ENCODE results near the gene NELFCD.
"Not testable (repeated sequence)": the region's sequence is repeated elsewhere in the genome, so short reads cannot be mapped to it uniquely, and the experiment has no call there.

Gene NELFCD

DNA sequence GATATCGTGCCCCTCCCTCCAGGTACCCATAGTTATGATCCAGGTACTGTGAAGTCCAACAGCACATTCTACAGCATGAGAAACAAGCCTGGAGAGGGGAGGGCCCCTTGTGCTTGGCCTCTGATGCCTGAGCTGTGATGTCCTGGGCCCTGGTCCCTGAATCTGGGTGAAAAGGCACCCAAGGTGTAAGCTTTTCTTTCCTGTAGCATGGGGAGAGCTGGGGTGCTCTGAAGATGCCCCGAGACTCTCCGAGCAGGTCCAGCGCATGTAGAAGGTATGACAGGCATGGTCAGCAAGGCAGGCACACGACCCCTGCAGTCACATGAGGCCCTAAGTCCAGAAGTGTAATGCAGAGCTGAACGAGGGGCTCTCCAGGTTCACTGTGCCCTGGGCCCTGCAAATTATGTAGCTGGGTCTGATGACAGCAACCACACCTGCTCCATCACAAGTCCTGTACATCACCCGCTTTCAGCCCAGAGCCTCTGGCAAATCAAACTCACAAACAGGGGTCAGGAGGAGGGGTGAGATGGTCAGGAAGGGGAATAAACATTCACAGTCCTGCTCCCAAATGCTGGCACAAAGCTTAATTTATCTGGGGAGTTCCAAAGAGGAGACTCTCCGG lies 27.8 kb downstream of the NELFCD start:
- no peak for DNase-seq (ENCODE audit: low spot score)

DNA sequence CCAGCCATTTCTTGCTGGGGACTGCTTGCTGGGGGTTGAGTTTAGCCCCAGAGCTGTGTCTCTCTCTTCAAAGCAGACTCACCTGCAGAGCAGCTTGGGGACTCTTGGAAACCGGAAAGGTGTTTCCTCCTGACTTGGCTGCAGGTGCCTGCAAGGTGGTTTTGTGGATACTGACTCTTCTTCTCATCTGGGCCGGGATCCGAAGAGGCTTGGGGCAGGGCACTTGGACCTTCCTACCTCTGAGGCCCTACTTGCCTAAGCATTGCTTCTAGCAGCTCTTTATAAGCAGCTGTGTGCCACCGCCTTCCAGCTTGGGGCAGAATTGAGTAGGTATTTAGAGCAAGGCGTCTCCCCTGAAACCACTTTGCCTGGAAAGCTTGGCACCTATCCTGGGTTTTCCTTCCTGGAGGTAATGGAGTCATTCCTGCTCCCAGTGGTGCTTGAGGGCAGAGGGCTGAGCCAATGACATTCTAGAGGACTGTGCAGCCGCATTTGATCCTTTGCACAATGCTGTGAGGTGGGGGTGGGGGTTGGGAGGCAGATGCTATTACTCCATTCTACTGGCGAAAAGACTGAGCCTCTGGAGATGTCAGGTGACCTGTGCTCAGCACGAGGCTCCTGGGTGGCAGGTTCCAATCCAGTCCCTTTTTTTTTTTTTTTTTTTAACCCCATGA lies 29.4 kb downstream of the NELFCD start:
- DNase-seq (ENCODE audit: low spot score) = no peak

DNA sequence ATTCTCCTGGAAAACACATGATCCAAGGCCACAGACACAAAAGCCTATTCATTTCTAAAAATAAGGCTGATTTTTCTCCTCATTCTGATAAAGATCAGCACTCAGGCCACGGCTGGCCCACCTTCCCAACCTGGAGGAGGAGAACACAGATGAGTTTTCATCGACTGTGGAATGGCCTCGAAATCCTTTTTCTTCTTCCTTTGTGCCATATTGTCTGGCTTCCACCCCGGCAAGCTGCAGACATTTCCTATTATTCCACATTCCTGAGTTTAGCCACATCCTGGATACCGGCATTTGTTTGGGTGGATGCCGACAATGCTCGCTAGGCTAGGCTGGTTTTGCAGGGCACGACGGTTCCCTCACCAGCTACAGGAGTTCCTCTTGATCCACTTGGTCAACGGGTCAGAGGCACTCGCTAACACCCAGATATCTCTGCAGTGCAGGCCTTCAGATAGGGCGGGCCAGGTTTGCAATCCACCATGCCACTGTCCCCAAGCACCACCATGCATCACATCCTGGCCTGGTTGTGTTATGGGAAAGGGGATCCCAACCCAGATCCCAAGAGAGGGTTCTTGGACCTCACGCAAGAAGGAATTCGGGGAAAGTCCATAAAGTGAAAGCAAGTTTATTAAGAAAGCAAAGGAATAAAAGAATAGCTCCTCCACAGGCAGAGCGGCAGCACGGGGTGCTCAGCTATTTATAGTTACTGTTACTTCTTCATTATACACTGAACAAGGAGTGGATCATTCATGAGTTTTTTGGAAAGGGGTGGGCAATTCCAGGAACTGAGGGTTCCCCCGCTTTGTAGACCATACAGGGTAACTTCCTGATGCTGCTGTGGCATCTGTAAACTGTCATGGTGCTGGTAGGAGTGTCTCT lies 30.2 kb downstream of the NELFCD start:
- peak; percentile 18 for DNase-seq (ENCODE audit: low spot score)

DNA sequence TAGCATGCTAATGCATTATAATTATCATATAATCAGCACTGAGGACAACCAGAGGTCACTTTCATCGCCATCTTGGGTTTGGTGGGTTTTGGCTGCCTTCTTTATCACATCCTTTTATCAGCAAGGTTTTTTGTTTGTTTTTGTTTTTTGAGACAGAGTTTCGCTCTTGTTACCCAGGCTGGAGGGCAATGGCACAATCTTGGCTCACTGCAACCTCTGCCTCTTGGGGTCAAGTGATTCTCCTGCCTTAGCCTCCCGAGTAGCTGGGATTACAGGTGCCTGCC lies 30.8 kb downstream of the NELFCD start:
- DNase-seq (ENCODE audit: low spot score) = not testable (repeated sequence)

GRCh38 chr20:59013031-59013951 lies 32.2 kb downstream of the NELFCD start:
- DNase-seq (ENCODE audit: low spot score) = no peak

- DNase-seq (ENCODE audit: low spot score) = no peak
These were observed 33.0 kb downstream of the NELFCD start for GRCh38 chr20:59013959-59014608.

DNA sequence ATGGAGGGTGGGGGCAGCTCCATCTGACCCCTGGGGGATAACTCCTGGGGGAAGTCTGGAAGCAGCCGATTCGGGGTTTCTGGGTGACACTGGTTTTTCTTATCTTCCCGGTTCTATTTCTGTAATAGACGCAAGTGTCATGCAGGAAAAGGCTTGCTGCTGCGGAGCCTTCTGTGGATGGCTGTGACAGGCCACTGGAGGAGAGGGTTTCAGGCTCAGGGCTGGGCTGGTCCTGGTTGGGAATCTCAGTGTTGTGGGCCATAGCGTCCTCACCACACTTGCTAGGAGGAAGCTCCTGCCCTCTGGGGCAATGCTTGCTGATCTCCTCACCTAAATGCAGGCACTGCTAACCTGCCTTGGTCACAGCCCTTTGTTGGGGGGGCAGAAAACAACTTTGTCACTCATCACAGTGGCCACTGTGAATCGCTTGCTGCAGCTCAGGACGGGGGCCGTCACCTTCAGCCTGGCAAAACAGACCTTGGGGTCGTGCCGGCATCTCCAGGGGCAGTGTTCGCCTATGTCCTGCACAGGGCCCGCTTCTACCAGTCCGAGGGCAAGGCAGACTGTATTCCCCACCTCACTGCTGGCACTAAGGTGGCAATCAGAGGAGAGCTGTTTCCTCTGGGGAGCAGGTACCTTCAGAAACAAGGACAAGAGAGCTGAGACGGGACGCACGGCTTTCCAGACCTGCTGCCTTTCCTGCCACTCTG lies 33.8 kb downstream of the NELFCD start:
- DNase-seq (ENCODE audit: low spot score) = no peak

DNA sequence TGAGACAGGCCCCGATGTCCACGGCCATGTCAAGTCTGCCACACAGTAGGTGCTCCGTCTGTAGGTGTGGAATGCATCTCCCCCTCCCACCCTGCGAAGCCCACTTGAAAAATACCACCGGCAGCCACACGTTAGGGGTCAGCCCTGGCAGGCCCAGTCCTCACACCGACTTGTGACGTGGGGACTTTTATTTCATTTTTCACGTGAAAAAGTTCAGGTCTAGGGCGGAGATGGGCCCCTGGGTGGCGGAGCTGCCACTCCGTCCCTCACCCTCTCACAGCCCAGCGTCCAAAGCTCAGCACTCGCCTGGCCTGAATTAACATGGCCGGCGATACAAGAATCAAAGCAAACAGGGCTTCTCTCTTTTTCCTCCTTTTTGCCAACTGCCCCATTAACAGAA lies 34.4 kb downstream of the NELFCD start:
- DNase-seq (ENCODE audit: low spot score) = no peak

- DNase-seq (ENCODE audit: low spot score) = no peak
These were observed 35.0 kb downstream of the NELFCD start for GRCh38 chr20:59015812-59016711.

DNA sequence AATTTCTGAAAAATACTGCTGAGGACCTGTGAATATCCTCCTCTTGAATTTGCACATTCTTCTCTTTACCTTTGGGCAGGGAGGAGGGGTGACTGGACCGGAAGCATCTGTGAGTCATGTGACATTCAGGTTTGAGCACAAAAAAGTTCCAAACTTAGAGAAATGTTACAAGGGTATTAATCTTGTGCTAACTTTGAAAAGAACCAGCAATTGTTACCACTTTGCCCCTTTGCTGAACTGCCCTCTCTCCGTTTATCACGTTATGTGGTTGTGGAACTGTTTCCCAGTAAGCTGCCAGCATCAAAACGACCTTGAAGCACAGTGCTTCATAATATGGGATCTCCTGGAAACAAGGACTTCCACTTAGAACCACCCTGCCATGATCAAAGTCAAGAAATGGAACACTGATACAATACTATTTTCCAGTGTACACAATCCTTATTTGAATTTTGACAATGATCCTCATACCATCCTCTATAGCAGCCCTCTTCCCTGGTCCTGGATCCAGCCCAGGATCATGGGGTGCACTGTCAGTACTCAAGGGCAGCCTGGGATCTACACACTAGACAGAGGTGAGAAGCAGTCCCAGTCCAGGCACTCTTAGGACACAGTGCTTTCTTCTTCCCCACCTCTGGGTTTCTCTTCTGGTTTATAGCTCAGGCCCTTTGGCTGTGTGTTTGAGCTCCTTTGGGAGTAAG lies 35.9 kb downstream of the NELFCD start:
- DNase-seq (ENCODE audit: low spot score) = no peak

GRCh38 chr20:59017493-59018231 lies 36.6 kb downstream of the NELFCD start:
- DNase-seq (ENCODE audit: low spot score) = no peak

- no peak for DNase-seq (ENCODE audit: low spot score)
These were observed 37.8 kb downstream of the NELFCD start for GRCh38 chr20:59018817-59019216.

DNA sequence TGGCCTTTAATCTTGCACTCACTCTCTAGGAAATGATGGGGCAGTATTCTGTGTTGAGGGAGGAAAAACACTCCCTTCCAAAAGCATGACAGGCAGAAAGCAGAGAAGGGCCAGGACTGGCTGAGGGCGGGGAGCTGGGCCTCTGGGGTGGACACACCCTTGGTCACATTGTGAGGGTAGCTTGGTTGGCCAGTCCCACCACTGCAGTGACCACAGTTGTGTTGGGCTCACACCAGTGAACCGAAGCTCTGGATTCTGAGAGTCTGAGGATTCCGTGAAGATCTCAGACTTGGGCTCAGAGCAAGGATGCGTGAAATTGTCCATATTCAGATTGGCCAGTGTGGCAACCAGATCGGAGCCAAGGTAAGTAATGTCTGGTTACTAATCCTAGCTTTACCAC lies 38.2 kb downstream of the NELFCD start, which contains the start of gene TUBB1:
Gene TUBB1 (plus strand): TSS at position 213 of the 400 bp plus-strand sequence. CDS start 94 bp downstream, at position 307.
- DNase-seq (ENCODE audit: low spot score) = no peak

GRCh38 chr20:59020938-59021551 lies 40.0 kb downstream of the NELFCD start:
- no peak for DNase-seq (ENCODE audit: low spot score)

DNA sequence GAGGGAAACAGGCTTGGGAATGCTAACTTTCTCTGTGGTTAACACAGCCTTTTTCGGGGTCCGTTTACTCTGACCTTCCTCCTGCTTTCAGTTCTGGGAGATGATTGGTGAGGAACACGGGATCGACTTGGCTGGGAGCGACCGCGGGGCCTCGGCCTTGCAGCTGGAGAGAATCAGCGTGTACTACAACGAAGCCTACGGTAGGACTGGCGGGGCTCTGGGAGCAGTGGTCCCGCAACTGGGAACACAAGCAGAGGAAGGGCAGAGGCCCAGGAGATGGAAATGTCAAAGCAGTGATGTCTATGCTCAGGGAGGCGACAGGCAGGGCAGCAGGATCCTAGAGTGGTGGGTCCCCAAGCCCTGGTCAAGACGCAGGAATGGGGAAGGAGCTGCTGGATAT lies 41.7 kb downstream of the NELFCD start:
- DNase-seq (ENCODE audit: low spot score) = no peak

- DNase-seq (ENCODE audit: low spot score) = no peak
These were observed 42.6 kb downstream of the NELFCD start for GRCh38 chr20:59023616-59024015.

- no peak for DNase-seq (ENCODE audit: low spot score)
These were observed 43.1 kb downstream of the NELFCD start for GRCh38 chr20:59024111-59024530.

DNA sequence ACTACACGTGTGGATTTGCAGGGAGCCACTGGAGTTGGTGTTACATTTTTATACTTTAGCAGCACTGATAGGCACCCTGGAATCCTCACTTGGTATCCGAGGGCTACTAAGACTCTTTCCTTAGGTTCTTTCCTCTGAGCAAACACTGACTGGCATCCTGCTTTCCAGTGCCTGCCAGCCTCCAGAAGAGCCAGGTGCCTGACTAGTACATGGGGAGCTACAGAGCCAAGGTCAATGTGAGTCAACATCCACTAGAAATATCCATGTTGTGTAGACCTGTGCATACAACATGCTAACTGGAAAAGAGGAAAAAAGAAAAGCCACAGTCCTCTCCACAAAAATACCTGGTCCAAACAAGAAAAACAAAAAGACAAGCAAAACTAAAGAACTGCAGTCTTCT lies 44.0 kb downstream of the NELFCD start:
- no peak for DNase-seq (ENCODE audit: low spot score)
